ENCODE data around the gene ATF7.

ATF7 gene

DNA sequence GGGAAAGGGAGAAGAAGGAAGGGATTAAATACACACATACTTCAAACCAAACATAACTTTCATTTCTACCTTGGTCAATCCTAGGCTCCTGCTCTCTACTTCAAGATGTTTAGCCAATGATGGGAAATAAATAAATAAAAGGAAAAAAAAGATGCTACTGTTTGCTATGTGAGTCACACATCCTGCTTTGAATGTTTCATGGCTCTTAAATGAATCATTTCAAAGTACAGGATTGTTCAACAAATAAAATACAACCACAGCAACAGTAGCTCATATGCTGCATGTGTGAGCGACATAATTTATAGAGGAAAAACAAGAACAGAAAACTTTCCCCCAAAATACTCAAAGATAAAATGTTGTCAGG, 64.6 kb downstream of the ATF7 start:
- peak; percentile 42 for DNase-seq (ENCODE audit: low read depth)
- H3K4me3 ChIP-seq (ENCODE audit: low read length) = no peak overlapping the region
- TF ChIP-seq, protein P1, sequence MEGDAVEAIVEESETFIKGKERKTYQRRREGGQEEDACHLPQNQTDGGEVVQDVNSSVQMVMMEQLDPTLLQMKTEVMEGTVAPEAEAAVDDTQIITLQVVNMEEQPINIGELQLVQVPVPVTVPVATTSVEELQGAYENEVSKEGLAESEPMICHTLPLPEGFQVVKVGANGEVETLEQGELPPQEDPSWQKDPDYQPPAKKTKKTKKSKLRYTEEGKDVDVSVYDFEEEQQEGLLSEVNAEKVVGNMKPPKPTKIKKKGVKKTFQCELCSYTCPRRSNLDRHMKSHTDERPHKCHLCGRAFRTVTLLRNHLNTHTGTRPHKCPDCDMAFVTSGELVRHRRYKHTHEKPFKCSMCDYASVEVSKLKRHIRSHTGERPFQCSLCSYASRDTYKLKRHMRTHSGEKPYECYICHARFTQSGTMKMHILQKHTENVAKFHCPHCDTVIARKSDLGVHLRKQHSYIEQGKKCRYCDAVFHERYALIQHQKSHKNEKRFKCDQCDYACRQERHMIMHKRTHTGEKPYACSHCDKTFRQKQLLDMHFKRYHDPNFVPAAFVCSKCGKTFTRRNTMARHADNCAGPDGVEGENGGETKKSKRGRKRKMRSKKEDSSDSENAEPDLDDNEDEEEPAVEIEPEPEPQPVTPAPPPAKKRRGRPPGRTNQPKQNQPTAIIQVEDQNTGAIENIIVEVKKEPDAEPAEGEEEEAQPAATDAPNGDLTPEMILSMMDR (conservative IDR thresholded peaks at IDR 0.05; ENCODE audit: low read depth, low read length) = no peak

DNA sequence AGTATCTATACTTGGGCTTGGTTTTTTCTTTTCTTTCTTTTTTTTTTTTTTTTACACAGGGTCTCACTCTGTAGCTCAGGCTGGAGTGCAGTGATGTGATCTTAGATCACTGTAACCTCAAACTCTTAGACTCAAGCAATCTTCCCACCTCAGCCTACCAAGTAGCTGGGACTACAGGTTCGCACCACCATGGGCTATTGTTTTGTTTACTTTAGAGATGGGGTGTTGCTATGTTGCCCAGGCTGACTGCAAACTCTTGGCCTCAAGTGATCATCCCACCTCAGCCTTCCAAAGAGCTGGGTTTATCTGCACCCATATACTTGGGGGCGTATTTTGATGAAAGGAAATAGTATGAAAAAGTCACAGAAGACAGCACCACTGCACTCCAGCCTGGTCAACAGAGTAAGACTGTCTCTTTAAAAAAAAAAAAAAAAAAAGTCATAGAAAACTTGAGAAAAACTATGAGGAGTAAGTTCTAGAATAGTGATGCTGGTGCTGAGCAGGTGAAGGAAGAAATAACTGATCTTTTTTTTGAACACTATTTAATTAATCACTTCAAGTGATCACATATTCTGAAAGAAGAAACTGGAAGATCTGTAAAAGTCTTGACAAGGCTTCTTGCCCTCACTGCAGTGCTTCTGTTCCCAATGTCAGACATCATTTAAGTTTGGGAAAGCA, 65.1 kb downstream of the ATF7 start:
- H3K4me3 ChIP-seq (ENCODE audit: low read length) = no peak overlapping the region
- no peak for DNase-seq (ENCODE audit: low read depth)
- TF ChIP-seq, protein P1 (conservative IDR thresholded peaks at IDR 0.05; ENCODE audit: low read depth, low read length) = no peak

DNA sequence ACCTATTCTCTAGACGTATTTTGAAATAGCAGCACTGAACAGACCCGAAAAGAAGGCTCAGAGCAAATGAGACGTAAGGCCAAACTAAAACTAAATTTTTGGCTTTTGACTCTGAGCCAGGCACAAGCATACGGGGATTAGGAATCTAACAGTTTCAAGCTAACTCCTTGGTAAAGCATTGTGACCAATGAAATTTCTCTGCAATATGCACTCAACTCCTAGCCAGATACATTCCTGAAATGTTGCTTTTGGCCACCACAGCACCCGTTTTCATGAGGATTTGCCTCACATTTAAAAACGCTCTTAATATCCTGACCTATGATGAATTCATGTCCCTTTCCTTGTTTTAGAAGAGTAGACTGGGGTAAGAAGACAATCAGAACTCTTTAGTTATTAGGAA, 65.8 kb downstream of the ATF7 start:
- TF ChIP-seq, protein P1 (conservative IDR thresholded peaks at IDR 0.05; ENCODE audit: low read depth, low read length) = no peak
- no peak for DNase-seq (ENCODE audit: low read depth)
- no peak overlapping the region for H3K4me3 ChIP-seq (ENCODE audit: low read length)

DNA sequence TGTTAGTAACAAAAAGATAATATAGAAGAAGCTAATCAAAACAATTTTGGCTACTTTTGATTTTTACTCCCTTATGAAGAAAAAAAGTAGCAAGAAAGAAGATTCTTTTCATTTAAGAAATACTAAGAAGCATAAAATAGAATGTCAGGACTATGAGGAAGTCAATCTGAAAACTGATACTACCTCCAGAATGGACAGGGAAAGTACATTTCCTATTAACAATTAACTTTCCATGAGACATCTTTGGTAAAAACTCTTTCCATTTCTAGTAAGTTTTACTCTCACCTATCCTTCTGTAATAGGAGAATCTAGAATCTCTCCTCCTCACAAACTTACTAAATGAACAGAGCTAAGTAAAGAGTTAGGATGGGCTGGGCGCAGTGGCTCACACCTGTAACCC, 67.6 kb downstream of the ATF7 start:
- H3K4me3 ChIP-seq (ENCODE audit: low read length) = no peak overlapping the region
- TF ChIP-seq, protein P1 (conservative IDR thresholded peaks at IDR 0.05; ENCODE audit: low read depth, low read length) = no peak
- no peak for DNase-seq (ENCODE audit: low read depth)

DNA sequence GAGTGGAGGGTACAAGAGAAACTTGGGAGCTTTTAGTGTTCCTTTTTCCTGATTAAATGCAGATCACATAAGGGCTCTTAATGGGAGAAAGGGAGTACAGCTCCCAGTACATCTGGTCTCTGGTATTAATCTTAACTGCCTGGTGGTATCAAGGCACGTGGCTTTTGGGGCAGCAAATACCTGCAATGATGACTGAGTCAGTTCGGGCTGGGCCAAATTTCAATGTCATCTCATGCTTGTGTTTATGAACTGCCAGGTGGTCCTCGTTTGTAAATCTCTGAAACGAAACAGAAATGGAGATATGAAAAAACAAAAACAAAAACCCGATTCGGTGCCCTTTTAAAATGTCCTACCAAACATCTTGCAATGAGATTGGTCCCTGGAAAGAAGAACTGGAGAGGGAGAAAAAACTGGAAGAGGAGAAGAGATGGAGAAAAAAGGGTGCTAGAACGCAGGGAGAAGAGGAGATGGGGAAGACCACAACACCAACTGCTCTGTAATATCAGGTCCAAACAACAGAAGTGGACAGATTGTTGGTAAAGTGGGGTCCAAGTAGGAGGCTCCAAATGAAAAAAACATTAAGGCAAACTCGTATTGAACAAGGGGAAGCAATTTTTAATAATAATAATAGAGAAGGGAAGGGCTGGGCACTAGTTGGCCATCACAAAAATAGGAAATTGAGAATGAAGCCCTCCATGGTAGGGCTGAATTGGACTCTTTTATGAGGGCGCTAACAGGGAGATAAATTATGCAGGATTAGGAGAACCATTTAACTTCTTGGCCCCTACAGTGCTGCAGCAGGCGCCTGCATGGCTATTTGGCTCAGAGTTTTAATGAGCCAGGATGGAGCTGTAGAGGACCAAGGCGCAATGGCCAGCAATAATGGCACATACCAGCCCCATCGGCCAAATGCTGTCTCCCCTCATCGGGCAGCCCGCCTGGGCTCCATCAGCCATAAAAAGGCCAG, 73.5 kb downstream of the ATF7 start:
- DNase-seq (ENCODE audit: low read depth) = no peak
- TF ChIP-seq, protein P1 (conservative IDR thresholded peaks at IDR 0.05; ENCODE audit: low read depth, low read length) = no peak
- no peak overlapping the region for H3K4me3 ChIP-seq (ENCODE audit: low read length)

DNA sequence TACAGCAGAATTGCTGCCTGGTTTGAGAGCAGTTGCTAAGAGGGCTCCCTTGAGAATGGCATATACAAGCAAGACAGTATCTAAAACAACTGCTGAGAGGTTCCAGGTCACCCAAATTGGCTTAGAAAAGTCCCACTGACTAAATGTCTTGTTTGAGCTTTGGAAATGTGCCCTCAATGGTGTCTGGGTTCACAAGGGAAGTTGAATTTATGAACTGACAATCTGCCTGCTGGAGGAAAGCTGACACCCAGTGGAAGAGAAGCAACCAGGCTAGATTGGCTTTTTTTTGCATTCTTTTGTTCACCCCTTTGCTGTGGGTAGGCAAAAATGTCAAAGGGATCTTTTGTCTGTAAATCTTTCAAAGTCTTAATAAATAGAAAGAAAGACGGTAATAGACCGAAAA, 74.3 kb downstream of the ATF7 start:
- DNase-seq (ENCODE audit: low read depth) = no peak
- no peak overlapping the region for H3K4me3 ChIP-seq (ENCODE audit: low read length)
- TF ChIP-seq, protein P1 (conservative IDR thresholded peaks at IDR 0.05; ENCODE audit: low read depth, low read length) = no peak

Measured in retinal pigment epithelial cell (primary cell).